Measurements from ENCODE around the gene CHPF.
A peak's percentile ranks its signal among the peaks of the same experiment; 100 is the strongest.

The CHPF gene

GRCh38 chr2:219507581-219508443 is 35.8 kb downstream of the CHPF start:
- H3K4me3 ChIP-seq, result no peak overlapping the region

GRCh38 chr2:219506802-219507526 is 36.6 kb downstream of the CHPF start:
- Histone ChIP-seq H3K4me1 (peaks cover 14 to 43% (median 35%) of the 10 kb centered on the region in 10 experiments), H3K36me3 (peaks cover 0 to 54% (median 37%) of the 10 kb centered on the region in 11 experiments; a peak in 12 of 22 replicates), H3K4me3 (no peak overlapping the region), H3K9ac (0 out of 22 replicates have a peak overlapping the region, but pooled peaks of 1 of the 11 experiments have one; percentile 29), H3K9me3 (replicated peaks in 1 of 11) (no peaks in the 10 kb centered on the region), H4K20me1 (peaks cover 0 to 65% (median 0%) of the 10 kb centered on the region in 11 experiments; a peak in 8 of 22 replicates), H3K27me3 (peaks cover 0 to 25% (median 0%) of the 10 kb centered on the region in 11 experiments; a peak in 7 of 22 replicates), H3K27ac (no peak overlapping the region), H3K4me2 (no peak overlapping the region)
- TF ChIP-seq Cebpa-rat (IDR thresholded peaks at IDR 0.05), result no peak

More at GRCh38 chr2:219507581-219508443, 35.8 kb downstream of the CHPF start:
- Histone ChIP-seq H3K27ac (no peak overlapping the region), H3K27me3 (peaks cover 0 to 33% (median 3%) of the 10 kb centered on the region in 11 experiments; a peak in 9 of 22 replicates), H3K4me2 (peak overlapping the region in 3 of 11 experiments; percentile 3 to 21 (median 18); a peak in 3 of 22 replicates), H3K9ac (no peak overlapping the region), H3K36me3 (peaks cover 0 to 45% (median 37%) of the 10 kb centered on the region in 11 experiments; a peak in 12 of 22 replicates), H3K4me1 (peaks cover 20 to 51% (median 44%) of the 10 kb centered on the region in 10 experiments), H3K9me3 (replicated peaks in 1 of 11) (no peaks in the 10 kb centered on the region), H4K20me1 (peaks cover 0 to 74% (median 4%) of the 10 kb centered on the region in 11 experiments; a peak in 12 of 22 replicates)
- no peak for TF ChIP-seq Cebpa-rat (IDR thresholded peaks at IDR 0.05)

GRCh38 chr2:219506153-219506801 is 37.3 kb downstream of the CHPF start:
- peaks cover 0 to 19% (median 0%) of the 10 kb centered on the region in 11 experiments; a peak in 7 of 22 replicates for H3K27me3 ChIP-seq
- H3K36me3 ChIP-seq, result peaks cover 0 to 60% (median 37%) of the 10 kb centered on the region in 11 experiments; a peak in 12 of 22 replicates
- 0 out of 22 replicates have a peak overlapping the region, but pooled peaks of 1 of the 11 experiments have one; percentile 29 for H3K9ac ChIP-seq
- H3K4me3 ChIP-seq, result no peak overlapping the region
- no peaks in the 10 kb centered on the region for H3K9me3 ChIP-seq (replicated peaks in 1 of 11)
- peaks cover 14 to 37% (median 29%) of the 10 kb centered on the region in 10 experiments for H3K4me1 ChIP-seq
- H4K20me1 ChIP-seq, result peaks cover 0 to 63% (median 0%) of the 10 kb centered on the region in 11 experiments; a peak in 8 of 22 replicates
- H3K4me2 ChIP-seq, result no peak overlapping the region
- TF ChIP-seq Cebpa-rat (IDR thresholded peaks at IDR 0.05), result no peak
- H3K27ac ChIP-seq, result no peak overlapping the region

- Histone ChIP-seq H3K9me3 (replicated peaks in 1 of 11) (no peaks in the 10 kb centered on the region), H3K27ac (no peak overlapping the region), H3K36me3 (peaks cover 0 to 61% (median 37%) of the 10 kb centered on the region in 11 experiments; a peak in 12 of 22 replicates), H3K9ac (no peak overlapping the region), H4K20me1 (peaks cover 0 to 61% (median 0%) of the 10 kb centered on the region in 11 experiments; a peak in 7 of 22 replicates), H3K4me3 (no peak overlapping the region), H3K27me3 (peaks cover 0 to 12% (median 0%) of the 10 kb centered on the region in 11 experiments; a peak in 7 of 22 replicates), H3K4me1 (peaks cover 12 to 30% (median 22%) of the 10 kb centered on the region in 10 experiments), H3K4me2 (no peak overlapping the region)
- TF ChIP-seq Cebpa-rat (IDR thresholded peaks at IDR 0.05), result no peak
These were observed 38.0 kb downstream of the CHPF start for GRCh38 chr2:219505585-219505984.

GRCh38 chr2:219502618-219503017 is 41.0 kb downstream of the CHPF start:
- Histone ChIP-seq H3K9ac (no peak overlapping the region), H3K9me3 (replicated peaks in 1 of 11) (no peaks in the 10 kb centered on the region), H3K27me3 (peaks cover 7 to 9% (median 9%) of the 10 kb centered on the region in 11 experiments), H3K4me1 (peaks cover 18 to 23% (median 20%) of the 10 kb centered on the region in 10 experiments), H3K4me3 (no peak overlapping the region), H3K4me2 (no peak overlapping the region), H4K20me1 (peaks cover 0 to 40% (median 0%) of the 10 kb centered on the region in 11 experiments; a peak in 6 of 22 replicates), H3K36me3 (peaks cover 0 to 61% (median 37%) of the 10 kb centered on the region in 11 experiments; a peak in 12 of 22 replicates), H3K27ac (no peak overlapping the region)
- no peak for TF ChIP-seq Cebpa-rat (IDR thresholded peaks at IDR 0.05)

- Histone ChIP-seq H3K9me3 (replicated peaks in 1 of 11) (no peaks in the 10 kb centered on the region), H3K36me3 (peaks cover 0 to 56% (median 36%) of the 10 kb centered on the region in 11 experiments; a peak in 12 of 22 replicates), H3K27me3 (peaks cover 15 to 17% (median 16%) of the 10 kb centered on the region in 11 experiments), H3K4me1 (peaks cover 18 to 29% (median 25%) of the 10 kb centered on the region in 10 experiments), H4K20me1 (peaks cover 0 to 36% (median 0%) of the 10 kb centered on the region in 11 experiments; a peak in 4 of 22 replicates), H3K27ac (no peak overlapping the region), H3K4me2 (no peak overlapping the region), H3K9ac (no peak overlapping the region), H3K4me3 (no peak overlapping the region)
- no peak for TF ChIP-seq Cebpa-rat (IDR thresholded peaks at IDR 0.05)
These were observed 41.8 kb downstream of the CHPF start for GRCh38 chr2:219501849-219502248.

GRCh38 chr2:219500135-219500534 is 43.5 kb downstream of the CHPF start:
- no peak for TF ChIP-seq Cebpa-rat (IDR thresholded peaks at IDR 0.05)
- Histone ChIP-seq H3K9me3 (replicated peaks in 1 of 11) (no peaks in the 10 kb centered on the region), H3K4me3 (peak overlapping the region in 1 of 10 experiments; percentile 77; a peak in 2 of 20 replicates), H3K4me1 (peaks cover 18 to 43% (median 39%) of the 10 kb centered on the region in 10 experiments), H3K9ac (0 out of 22 replicates have a peak overlapping the region, but pooled peaks of 1 of the 11 experiments have one; percentile 95), H3K4me2 (peak overlapping the region; percentile 90 to 97 (median 94)), H4K20me1 (peaks cover 0 to 36% (median 0%) of the 10 kb centered on the region in 11 experiments; a peak in 5 of 22 replicates), H3K36me3 (peaks cover 0 to 39% (median 19%) of the 10 kb centered on the region in 11 experiments; a peak in 12 of 22 replicates), H3K27me3 (peaks cover 30 to 34% (median 33%) of the 10 kb centered on the region in 11 experiments), H3K27ac (no peak overlapping the region)

- Histone ChIP-seq H3K36me3 (peaks cover 0 to 33% (median 13%) of the 10 kb centered on the region in 11 experiments; a peak in 11 of 22 replicates), H3K4me1 (peaks cover 18 to 46% (median 40%) of the 10 kb centered on the region in 10 experiments), H3K27ac (peak overlapping the region in 10 of 11 experiments; percentile 77 to 86 (median 84); a peak in 12 of 22 replicates), H3K4me3 (peak overlapping the region; percentile 63 to 85 (median 74)), H3K9ac (peak overlapping the region; percentile 83 to 95 (median 90)), H3K27me3 (peaks cover 30 to 40% (median 39%) of the 10 kb centered on the region in 11 experiments), H4K20me1 (peaks cover 0 to 30% (median 0%) of the 10 kb centered on the region in 11 experiments; a peak in 5 of 22 replicates), H3K9me3 (replicated peaks in 1 of 11) (no peaks in the 10 kb centered on the region), H3K4me2 (peak overlapping the region; percentile 90 to 97 (median 94))
- TF ChIP-seq Cebpa-rat (IDR thresholded peaks at IDR 0.05), result no peak
These were observed 44.1 kb downstream of the CHPF start for GRCh38 chr2:219499555-219499954.
